Glomerular visceral epithelial cell (primary cell): ENCODE data around the gene BMP4.
A peak's percentile ranks its signal among the peaks of the same experiment; 100 is the strongest.
"Not testable (repeated sequence)": the region's sequence is repeated elsewhere in the genome, so short reads cannot be mapped to it uniquely, and the experiment has no call there.

ENCODE experiments used
- DNase-seq: peaks from one replicate; pipeline ENCODE4 v3.0.0-alpha.2; 2016; ENCODE audit errors: extremely low spot score

The BMP4 gene

GRCh38 chr14:53956427-53957201 is at the start of gene BMP4:
TSS of gene BMP4 (minus strand) at chr14:53956825. CDS start at chr14:53952222, 4,603 bp downstream.
- DNase-seq, result no peak

- no peak for DNase-seq
Measured at GRCh38 chr14:54003064-54003463, 46.4 kb upstream of the BMP4 start.

- DNase-seq, result peak; percentile 20
Measured at GRCh38 chr14:54002653-54003052, 46.0 kb upstream of the BMP4 start.

DNA sequence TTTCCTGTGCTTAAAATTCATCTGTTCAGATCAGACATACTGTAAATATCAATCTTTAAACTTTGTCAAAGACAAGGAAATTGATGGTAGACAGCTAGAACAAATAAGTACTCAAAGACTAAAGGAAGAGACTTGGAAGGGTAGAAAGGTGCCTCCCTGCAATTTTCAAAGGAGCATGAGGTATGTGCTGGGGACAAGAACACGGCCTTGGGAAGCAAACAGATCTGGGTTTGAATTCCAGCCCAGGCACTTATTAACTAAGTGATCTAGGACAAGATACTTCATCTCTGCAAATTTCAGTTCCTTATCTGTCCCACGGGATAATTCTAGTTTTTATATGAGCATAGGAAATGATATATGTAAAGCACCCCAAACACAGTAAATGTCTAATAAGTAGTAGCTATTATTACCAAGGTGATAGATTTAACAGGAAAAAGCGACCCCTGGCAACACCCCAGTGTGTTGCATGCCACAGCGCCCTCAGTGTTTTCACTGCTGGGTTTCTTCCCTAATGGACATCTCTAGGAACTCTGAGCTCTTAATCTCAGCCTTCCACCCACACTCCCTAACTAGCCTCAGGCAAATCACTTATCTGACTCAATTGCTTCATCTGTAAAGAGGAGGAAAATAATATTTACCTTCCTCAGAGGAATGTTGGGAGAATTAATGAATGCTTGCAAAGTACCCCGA is 44.7 kb upstream of the BMP4 start:
- DNase-seq, result no peak

DNA sequence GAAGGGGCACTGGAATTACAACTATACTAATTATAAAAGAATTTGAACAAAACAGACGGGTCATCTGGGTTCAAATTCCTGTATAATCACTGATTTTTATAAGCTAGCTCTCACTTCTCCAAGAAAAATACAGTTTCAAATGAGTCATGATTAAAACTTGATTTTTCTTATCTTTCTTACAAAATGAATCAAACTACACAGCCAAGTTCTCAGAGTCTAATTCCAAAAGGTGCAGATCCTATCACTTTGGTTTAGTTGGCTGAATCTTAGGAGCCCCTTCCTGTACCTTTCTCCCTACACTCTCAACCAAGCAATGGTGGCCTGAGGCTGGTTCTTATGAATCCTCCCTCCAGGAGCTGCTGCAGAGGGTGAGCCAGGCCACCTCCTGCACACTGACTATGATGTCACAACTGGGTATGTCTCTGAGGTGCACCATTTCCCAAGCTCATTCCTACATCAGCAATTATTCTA is 43.8 kb upstream of the BMP4 start:
- peak; percentile 29 for DNase-seq

DNA sequence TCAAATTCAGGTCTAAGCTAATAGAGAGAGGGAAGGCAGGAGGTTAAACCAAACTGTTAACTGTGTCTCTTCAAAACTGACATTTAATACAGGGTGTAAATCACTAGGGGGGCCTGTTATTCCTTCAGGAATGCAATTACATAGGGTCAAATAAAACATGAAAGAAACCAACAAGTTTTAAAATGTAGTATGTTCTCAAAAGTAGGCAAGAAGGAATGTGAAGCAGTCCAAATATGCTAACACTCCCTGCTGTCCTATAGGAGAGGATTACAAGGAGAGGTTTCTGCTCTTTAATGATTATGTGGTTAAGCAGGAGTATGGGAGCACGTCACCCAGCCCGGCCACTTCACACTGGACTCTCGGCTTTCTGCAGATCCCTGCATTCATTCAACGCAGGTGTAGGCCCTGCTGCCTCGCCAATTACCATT is 42.5 kb upstream of the BMP4 start:
- peak; percentile 75 for DNase-seq

GRCh38 chr14:53996041-53996440 is 39.4 kb upstream of the BMP4 start:
- DNase-seq, result no peak

GRCh38 chr14:53993920-53994607 is 37.4 kb upstream of the BMP4 start:
- no peak for DNase-seq

DNA sequence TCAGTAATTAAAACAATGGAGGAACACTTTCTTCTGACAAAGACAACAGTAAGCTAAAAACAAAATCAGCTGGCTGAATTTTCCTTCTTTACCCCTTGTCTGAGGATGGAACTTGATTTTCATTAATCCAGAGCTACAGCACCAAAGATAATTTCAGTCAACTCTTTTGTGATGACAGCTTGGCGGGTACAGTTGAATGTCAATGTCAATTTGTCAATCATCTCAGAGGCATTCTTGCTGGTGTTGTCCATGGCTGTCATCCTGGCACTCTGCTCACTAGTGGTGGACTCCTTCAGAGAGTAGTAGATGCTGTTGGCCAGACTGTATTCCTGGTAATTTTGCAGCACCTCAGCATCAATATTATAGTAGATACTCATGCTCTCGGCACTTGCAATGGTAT is 34.4 kb upstream of the BMP4 start:
- DNase-seq, result no peak

GRCh38 chr14:53986718-53987117 is 30.1 kb upstream of the BMP4 start:
- not testable (repeated sequence) for DNase-seq

GRCh38 chr14:53984958-53985357 is 28.3 kb upstream of the BMP4 start:
- DNase-seq, result not testable (repeated sequence)

DNA sequence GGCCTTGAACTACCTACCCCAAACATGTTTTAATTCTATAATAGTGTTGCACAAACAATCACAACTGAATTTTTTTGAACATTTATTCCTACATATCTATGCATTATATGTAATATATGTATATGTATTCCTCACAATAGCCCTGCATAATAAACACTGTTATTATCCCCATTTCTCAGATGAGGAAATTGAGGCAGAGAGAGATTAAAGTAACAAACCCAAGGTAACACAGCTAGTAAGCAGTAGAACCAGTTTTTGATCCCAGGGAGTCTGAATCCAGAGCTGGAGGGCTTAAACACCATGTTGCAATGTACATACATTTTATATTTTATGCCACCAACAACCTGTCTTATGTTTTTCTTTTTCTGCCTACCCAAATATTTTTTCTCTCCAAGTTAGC is 26.5 kb upstream of the BMP4 start:
- DNase-seq, result no peak

GRCh38 chr14:53982546-53982945 is 25.9 kb upstream of the BMP4 start:
- no peak for DNase-seq

GRCh38 chr14:53979747-53980642 is 23.4 kb upstream of the BMP4 start:
- DNase-seq, result peak; percentile 83

DNA sequence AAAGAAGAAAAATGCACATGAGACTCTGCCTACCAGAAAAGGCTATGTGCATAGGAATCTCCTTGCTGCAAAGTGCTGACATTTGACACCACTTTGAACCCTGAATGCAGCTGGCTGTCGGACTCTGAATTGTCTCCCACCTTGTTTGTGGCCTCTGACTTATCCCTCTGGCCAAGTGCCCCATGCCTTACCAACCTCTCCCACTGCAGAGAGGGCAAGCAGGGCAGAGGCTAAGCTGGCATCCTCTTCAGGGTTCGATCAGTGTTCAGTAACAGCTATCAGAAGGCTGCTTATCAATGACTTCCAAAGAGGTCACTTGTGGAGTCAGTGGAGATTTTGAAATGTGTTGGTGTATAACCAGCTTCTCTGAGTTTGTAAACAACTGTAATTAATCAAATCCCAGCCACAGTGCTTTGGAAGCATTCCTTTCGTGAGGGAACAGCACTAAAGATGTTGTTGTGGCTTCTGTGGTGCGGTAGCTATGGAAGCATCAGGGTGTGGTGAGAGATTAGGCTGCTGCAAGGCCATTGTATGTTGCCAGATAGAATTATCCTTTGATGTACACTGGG is 22.6 kb upstream of the BMP4 start:
- peak; percentile 40 for DNase-seq

DNA sequence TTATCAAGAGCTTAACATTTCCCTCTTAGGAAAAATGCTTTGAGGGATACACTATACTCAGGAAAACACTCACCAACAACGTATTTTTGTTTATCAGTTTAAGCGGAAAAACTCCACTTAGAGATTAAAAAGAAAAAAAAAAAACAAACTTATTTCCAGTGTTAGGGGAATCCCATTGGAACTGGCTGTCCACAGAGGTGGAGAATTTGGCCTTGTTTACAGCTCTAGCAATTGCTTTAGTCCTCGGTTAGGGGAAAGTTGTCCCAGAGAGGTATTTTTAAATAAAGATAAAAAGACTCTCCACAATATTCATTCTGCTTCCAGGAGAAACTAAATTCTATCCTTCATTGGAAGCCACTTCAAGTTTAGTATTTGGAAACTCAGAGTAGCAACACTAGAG is 21.6 kb upstream of the BMP4 start:
- no peak for DNase-seq

- no peak for DNase-seq
Measured at GRCh38 chr14:53975444-53975843, 18.8 kb upstream of the BMP4 start.

DNA sequence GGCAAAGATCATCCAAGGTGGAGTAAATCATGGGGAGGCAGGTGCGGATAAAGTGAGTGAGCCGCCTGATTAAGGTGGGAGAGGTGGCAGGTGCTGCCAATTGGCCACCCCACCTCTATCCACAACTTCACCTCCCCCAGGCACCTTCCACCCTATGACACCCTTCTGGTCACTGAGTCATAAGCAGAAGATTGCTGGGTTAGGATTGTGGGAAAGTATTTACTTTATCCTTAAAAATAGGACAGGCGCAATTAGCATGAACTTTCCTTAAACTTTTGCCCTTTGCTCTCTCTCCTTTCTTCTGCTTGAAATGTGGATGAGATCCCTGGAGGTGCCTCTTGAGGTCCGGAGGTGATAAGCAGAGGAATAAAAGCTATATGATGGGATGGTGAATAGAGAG is 14.9 kb upstream of the BMP4 start:
- no peak for DNase-seq

GRCh38 chr14:53969326-53969725 is 12.7 kb upstream of the BMP4 start:
- no peak for DNase-seq

DNA sequence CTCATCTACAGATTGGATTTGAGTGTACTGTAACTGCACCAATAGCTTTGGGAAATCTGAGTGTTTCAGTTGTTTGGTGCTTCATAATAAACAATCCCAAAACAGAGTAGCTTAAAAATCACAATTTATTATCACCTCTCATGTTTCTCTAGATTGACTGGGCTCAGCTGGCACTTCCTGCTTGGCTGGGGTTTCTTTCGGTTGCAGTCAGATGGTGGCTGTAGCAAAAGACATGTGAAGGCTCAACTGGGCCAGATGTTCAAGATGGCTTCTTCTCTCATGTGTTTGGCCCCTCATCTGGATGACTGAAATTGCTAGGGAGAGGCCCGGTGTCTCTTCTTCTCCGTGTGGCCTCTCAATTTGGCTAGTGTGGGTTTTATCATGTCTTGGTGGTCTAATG is 12.1 kb upstream of the BMP4 start:
- DNase-seq, result no peak

- DNase-seq, result no peak
Measured at GRCh38 chr14:53967606-53968005, 11.0 kb upstream of the BMP4 start.
